ENCODE data around the gene SLFNL1. TPM values are rescaled to one million over a fixed set of nuclear protein-coding genes. Genes with fewer than 3 reads are reported as not detected.

Gene SLFNL1
- total and polyA plus RNA-seq, 4 donors: 0.02 to 0.68 (median 0.38) TPM

DNA sequence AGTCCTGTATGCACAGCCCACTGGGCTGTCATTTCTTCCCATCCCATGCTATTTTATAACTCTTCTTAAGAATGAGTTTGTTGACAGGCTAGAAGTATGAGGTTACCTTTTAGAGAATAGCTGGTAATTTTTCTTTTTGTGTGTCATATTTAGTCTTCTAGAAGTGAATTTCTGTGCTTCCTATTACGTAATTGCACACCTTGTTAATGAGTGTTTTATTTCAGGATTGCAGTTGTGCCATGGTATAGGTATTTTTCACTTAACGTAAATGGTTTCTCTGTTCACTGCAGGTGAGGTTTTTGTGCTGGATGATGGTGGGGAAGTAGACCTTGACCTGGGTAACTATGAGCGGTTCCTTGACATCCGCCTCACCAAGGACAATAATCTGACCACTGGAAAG, 37.0 kb downstream of the SLFNL1 start:
- Histone ChIP-seq H3K36me3 (ENCODE audit: control insufficient read depth in 4 of 4, insufficient read depth in 3 of 4, low read depth in 1 of 4, low read length in 3 of 4) (peaks cover 0 to 2% (median 0%) of the 10 kb centered on the region in 4 donors), H3K9ac (ENCODE audit: low read depth in 1 of 2, low read length in 2 of 2) (no peak overlapping the region), H3K27ac (ENCODE audit: low read depth in 1 of 2, low read length in 2 of 2) (no peak overlapping the region), H3K4me3 (ENCODE audit: low read depth in 1 of 3, low read length in 3 of 3) (no peak overlapping the region), H3K9me3 (ENCODE audit: control insufficient read depth in 4 of 4, low read length in 3 of 4) (no peaks in the 10 kb centered on the region), H3K27me3 (ENCODE audit: control insufficient read depth in 4 of 4, insufficient read depth in 4 of 4, low read length in 3 of 4) (no peaks in the 10 kb centered on the region), H3K4me1 (ENCODE audit: control insufficient read depth in 4 of 4, insufficient read depth in 4 of 4, low read length in 3 of 4) (peaks cover 12 to 53% (median 43%) of the 10 kb centered on the region in 4 donors)
- TF ChIP-seq, protein P1, sequence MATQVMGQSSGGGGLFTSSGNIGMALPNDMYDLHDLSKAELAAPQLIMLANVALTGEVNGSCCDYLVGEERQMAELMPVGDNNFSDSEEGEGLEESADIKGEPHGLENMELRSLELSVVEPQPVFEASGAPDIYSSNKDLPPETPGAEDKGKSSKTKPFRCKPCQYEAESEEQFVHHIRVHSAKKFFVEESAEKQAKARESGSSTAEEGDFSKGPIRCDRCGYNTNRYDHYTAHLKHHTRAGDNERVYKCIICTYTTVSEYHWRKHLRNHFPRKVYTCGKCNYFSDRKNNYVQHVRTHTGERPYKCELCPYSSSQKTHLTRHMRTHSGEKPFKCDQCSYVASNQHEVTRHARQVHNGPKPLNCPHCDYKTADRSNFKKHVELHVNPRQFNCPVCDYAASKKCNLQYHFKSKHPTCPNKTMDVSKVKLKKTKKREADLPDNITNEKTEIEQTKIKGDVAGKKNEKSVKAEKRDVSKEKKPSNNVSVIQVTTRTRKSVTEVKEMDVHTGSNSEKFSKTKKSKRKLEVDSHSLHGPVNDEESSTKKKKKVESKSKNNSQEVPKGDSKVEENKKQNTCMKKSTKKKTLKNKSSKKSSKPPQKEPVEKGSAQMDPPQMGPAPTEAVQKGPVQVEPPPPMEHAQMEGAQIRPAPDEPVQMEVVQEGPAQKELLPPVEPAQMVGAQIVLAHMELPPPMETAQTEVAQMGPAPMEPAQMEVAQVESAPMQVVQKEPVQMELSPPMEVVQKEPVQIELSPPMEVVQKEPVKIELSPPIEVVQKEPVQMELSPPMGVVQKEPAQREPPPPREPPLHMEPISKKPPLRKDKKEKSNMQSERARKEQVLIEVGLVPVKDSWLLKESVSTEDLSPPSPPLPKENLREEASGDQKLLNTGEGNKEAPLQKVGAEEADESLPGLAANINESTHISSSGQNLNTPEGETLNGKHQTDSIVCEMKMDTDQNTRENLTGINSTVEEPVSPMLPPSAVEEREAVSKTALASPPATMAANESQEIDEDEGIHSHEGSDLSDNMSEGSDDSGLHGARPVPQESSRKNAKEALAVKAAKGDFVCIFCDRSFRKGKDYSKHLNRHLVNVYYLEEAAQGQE (IDR thresholded peaks at IDR 0.05): no peak
- no peak for TF ChIP-seq FOXA1 (IDR thresholded peaks at IDR 0.05)
- no peak for TF ChIP-seq ATF3 (IDR thresholded peaks at IDR 0.05)
- no peak for TF ChIP-seq YY1 (IDR thresholded peaks at IDR 0.05)
- TF ChIP-seq RAD21 (IDR thresholded peaks at IDR 0.05): no peak
- TF ChIP-seq MAX (IDR thresholded peaks at IDR 0.05): no peak
- TF ChIP-seq HNF4A (conservative IDR thresholded peaks at IDR 0.05): no peak
- no peak for DNase-seq (ENCODE audit: low spot score)
- WGBS: 94% methylated on average over 4 of the region's 4 CpGs

DNA sequence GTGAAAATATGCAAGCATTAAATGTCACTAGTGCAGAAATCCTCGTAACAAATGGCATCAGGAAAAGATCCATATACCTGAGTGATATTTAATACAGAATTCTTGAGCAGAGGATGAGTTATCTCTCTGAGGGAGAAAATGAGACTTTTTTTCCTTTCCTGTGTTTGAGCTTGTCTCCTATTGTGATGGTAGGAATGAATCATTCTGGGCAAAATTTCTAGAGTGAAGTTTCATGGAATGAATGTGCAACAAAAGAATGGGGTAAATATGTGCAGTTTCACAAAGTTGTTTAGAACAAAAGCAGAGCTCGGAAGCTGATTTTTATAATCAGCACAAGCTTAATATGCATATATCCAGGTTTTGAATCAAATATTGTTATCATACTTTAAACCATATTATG, 37.5 kb downstream of the SLFNL1 start:
- Histone ChIP-seq H3K36me3 (ENCODE audit: control insufficient read depth in 4 of 4, insufficient read depth in 3 of 4, low read depth in 1 of 4, low read length in 3 of 4) (peaks cover 0 to 2% (median 0%) of the 10 kb centered on the region in 4 donors), H3K27ac (ENCODE audit: low read depth in 1 of 2, low read length in 2 of 2) (no peak overlapping the region), H3K9me3 (ENCODE audit: control insufficient read depth in 4 of 4, low read length in 3 of 4) (no peaks in the 10 kb centered on the region), H3K27me3 (ENCODE audit: control insufficient read depth in 4 of 4, insufficient read depth in 4 of 4, low read length in 3 of 4) (no peaks in the 10 kb centered on the region), H3K9ac (ENCODE audit: low read depth in 1 of 2, low read length in 2 of 2) (no peak overlapping the region), H3K4me1 (ENCODE audit: control insufficient read depth in 4 of 4, insufficient read depth in 4 of 4, low read length in 3 of 4) (peaks cover 13 to 56% (median 45%) of the 10 kb centered on the region in 4 donors), H3K4me3 (ENCODE audit: low read depth in 1 of 3, low read length in 3 of 3) (no peak overlapping the region)
- DNase-seq (ENCODE audit: low spot score): no peak
- TF ChIP-seq JUND (IDR thresholded peaks at IDR 0.05) (no peak), YY1 (IDR thresholded peaks at IDR 0.05) (no peak)
- WGBS: 94% methylated on average over 2 of the region's 2 CpGs

DNA sequence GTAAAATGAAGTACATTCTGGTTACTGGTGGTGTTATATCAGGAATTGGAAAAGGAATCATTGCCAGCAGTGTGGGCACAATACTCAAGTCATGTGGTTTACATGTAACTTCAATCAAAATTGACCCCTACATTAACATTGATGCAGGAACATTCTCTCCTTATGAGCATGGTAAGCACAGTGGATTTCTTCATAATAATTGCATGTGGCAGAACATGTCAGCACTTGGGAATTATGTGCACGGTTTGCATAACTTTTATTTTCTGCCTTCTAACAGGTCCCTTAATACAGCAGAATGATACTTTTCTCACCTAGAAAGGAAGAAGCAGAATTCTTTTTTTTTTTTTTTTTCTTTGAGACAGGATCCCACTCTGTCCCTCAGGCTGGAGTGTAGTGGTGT, 38.2 kb downstream of the SLFNL1 start:
- no peaks in the 10 kb centered on the region for H3K9me3 ChIP-seq (ENCODE audit: control insufficient read depth in 4 of 4, low read length in 3 of 4)
- TF ChIP-seq EGR1 (IDR thresholded peaks at IDR 0.05; ENCODE audit: low read depth in 2 of 2): no peak
- WGBS: 98% methylated on average over 1 of the region's 1 CpG
- no peak overlapping the region for H3K4me3 ChIP-seq (ENCODE audit: low read depth in 1 of 3, low read length in 3 of 3)
- no peak overlapping the region for H3K9ac ChIP-seq (ENCODE audit: low read depth in 1 of 2, low read length in 2 of 2)
- peaks cover 0 to 2% (median 0%) of the 10 kb centered on the region in 4 donors for H3K36me3 ChIP-seq (ENCODE audit: control insufficient read depth in 4 of 4, insufficient read depth in 3 of 4, low read depth in 1 of 4, low read length in 3 of 4)
- no peak for DNase-seq (ENCODE audit: low spot score)
- no peaks in the 10 kb centered on the region for H3K27me3 ChIP-seq (ENCODE audit: control insufficient read depth in 4 of 4, insufficient read depth in 4 of 4, low read length in 3 of 4)
- no peak overlapping the region for H3K27ac ChIP-seq (ENCODE audit: low read depth in 1 of 2, low read length in 2 of 2)
- H3K4me1 ChIP-seq (ENCODE audit: control insufficient read depth in 4 of 4, insufficient read depth in 4 of 4, low read length in 3 of 4): peaks cover 14 to 58% (median 46%) of the 10 kb centered on the region in 4 donors

GRCh38 chr1:40982721-40983120, 38.8 kb downstream of the SLFNL1 start:
- H3K27ac ChIP-seq (ENCODE audit: low read depth in 1 of 2, low read length in 2 of 2): no peak overlapping the region
- H3K4me1 ChIP-seq (ENCODE audit: control insufficient read depth in 4 of 4, insufficient read depth in 4 of 4, low read length in 3 of 4): peaks cover 12 to 53% (median 42%) of the 10 kb centered on the region in 4 donors
- no peak overlapping the region for H3K4me3 ChIP-seq (ENCODE audit: low read depth in 1 of 3, low read length in 3 of 3)
- no peak for DNase-seq (ENCODE audit: low spot score)
- peaks cover 0 to 2% (median 0%) of the 10 kb centered on the region in 4 donors for H3K36me3 ChIP-seq (ENCODE audit: control insufficient read depth in 4 of 4, insufficient read depth in 3 of 4, low read depth in 1 of 4, low read length in 3 of 4)
- WGBS: 61% methylated on average over 1 of the region's 1 CpG
- H3K9me3 ChIP-seq (ENCODE audit: control insufficient read depth in 4 of 4, low read length in 3 of 4): no peaks in the 10 kb centered on the region
- no peaks in the 10 kb centered on the region for H3K27me3 ChIP-seq (ENCODE audit: control insufficient read depth in 4 of 4, insufficient read depth in 4 of 4, low read length in 3 of 4)
- no peak overlapping the region for H3K9ac ChIP-seq (ENCODE audit: low read depth in 1 of 2, low read length in 2 of 2)
- TF ChIP-seq, protein P1 (IDR thresholded peaks at IDR 0.05): no peak
- TF ChIP-seq, protein P2, sequence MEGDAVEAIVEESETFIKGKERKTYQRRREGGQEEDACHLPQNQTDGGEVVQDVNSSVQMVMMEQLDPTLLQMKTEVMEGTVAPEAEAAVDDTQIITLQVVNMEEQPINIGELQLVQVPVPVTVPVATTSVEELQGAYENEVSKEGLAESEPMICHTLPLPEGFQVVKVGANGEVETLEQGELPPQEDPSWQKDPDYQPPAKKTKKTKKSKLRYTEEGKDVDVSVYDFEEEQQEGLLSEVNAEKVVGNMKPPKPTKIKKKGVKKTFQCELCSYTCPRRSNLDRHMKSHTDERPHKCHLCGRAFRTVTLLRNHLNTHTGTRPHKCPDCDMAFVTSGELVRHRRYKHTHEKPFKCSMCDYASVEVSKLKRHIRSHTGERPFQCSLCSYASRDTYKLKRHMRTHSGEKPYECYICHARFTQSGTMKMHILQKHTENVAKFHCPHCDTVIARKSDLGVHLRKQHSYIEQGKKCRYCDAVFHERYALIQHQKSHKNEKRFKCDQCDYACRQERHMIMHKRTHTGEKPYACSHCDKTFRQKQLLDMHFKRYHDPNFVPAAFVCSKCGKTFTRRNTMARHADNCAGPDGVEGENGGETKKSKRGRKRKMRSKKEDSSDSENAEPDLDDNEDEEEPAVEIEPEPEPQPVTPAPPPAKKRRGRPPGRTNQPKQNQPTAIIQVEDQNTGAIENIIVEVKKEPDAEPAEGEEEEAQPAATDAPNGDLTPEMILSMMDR (IDR thresholded peaks at IDR 0.05; ENCODE audit: low read depth, low read length, missing input control): no peak
- TF ChIP-seq SP1 (IDR thresholded peaks at IDR 0.05) (no peak), JUND (IDR thresholded peaks at IDR 0.05) (no peak), ATF3 (IDR thresholded peaks at IDR 0.05) (no peak), FOXA1 (IDR thresholded peaks at IDR 0.05) (no peak), MAX (IDR thresholded peaks at IDR 0.05) (no peak), YY1 (IDR thresholded peaks at IDR 0.05) (no peak), EGR1 (IDR thresholded peaks at IDR 0.05; ENCODE audit: low read depth in 2 of 2) (no peak)
